Measurements from ENCODE around the gene USE1. TPM values are rescaled to one million over a fixed set of nuclear protein-coding genes. Genes with fewer than 3 reads are reported as not detected.

Gene USE1
- polyA plus RNA-seq, 1 donor = 31.8 TPM

DNA sequence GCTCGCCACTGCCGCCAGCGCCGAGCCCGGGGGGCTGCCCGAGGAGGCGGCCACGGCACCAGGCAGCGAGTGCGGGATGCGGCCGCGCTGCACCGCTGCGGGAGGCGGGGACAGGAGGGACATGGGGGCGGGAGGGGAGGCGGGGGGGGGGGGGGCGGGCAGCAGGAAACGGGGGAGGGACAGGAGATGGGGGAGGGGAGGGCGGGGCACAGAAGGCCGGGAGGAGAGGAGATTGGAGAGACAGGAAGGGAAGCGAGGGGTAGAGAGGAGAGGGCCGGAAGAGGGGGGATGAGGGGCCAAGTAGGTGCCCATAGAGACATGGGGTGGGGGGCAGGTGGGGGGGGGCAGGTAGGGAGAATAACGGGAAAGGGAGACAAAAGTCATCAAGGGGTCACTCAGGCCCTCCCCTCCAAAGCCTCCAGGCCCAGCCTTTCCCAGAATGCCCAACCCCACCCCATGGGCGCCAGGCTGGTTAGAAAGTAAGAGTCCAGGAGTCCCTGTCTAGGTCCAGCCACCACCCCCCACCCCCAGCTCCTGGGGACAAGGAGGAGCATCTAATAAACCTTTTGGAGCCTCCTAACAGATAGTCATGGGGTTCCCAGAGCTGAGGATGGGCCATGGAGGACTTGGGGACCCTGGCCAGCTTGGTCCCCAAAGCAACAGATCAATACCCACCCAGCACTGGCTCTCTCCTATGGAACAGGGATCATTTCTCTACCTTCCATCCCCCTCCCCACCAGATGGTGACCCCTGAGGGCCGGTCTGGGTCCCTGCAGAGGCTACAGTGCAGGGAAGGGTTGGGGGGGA, 21.0 kb downstream of the USE1 start:
- peaks cover 62% of the 10 kb centered on the region for H3K36me3 ChIP-seq (ENCODE audit: control insufficient read depth, insufficient read depth, low read length)
- no peak overlapping the region for H3K27ac ChIP-seq (ENCODE audit: low read length)
- H3K4me1 ChIP-seq (ENCODE audit: control insufficient read depth, insufficient read depth, low read length) = peaks cover 35% of the 10 kb centered on the region
- no peaks in the 10 kb centered on the region for H3K9me3 ChIP-seq (ENCODE audit: control insufficient read depth, low read depth, low read length)
- peak in 1 of 2 donors; percentile 37 for DNase-seq
- no peak overlapping the region for H3K4me3 ChIP-seq (ENCODE audit: low read length)
- WGBS (ENCODE audit: insufficient coverage, low lambda C conversion rate) = no CpG with 5 or more reads among the region's 27 CpGs
- no peaks in the 10 kb centered on the region for H3K27me3 ChIP-seq (ENCODE audit: control insufficient read depth, insufficient read depth, low read length)

DNA sequence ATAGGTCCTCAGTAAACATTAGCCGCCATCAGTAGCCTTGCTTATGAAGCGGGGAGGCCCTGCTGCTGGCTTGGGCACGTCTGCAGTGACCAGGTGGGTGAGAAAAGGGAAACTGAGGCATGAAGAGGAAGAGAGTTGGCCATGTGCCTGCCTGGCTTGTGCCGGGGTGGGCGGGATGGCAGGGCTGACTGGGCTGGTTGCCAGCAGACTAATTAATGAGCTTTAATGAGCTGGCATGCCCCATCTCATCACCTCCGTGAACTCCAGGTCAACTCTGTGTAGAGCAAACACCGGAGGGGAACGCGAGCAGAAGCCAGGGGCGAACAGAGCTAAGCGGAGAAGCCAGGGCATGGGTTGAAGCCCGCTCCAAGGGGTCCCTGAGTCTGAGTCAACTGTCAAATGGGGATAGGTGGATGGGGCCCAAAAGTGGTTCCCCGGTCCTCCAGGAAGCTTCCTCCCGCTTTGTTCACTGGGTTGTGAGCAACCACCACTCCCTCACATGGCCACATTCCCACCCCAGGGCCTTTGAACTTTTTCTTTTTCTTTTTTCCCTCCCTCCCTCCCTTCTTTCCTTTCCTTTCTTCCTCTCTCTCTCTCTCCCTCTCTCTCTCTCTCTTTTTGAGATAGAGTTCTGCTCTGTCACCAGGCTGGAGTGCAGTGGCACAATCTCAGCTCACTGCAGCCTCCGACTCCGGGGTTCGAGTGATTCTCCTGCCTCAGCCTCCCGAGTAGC, 21.8 kb downstream of the USE1 start:
- Histone ChIP-seq H3K4me3 (ENCODE audit: low read length) (no peak overlapping the region), H3K9me3 (ENCODE audit: control insufficient read depth, low read depth, low read length) (no peaks in the 10 kb centered on the region), H3K4me1 (ENCODE audit: control insufficient read depth, insufficient read depth, low read length) (peaks cover 40% of the 10 kb centered on the region), H3K27me3 (ENCODE audit: control insufficient read depth, insufficient read depth, low read length) (no peaks in the 10 kb centered on the region), H3K36me3 (ENCODE audit: control insufficient read depth, insufficient read depth, low read length) (peaks cover 55% of the 10 kb centered on the region), H3K27ac (ENCODE audit: low read length) (no peak overlapping the region)
- WGBS (ENCODE audit: insufficient coverage, low lambda C conversion rate) = 88% methylated on average over 3 of the region's 18 CpGs
- DNase-seq = peak in 1 of 2 donors; percentile 11

DNA sequence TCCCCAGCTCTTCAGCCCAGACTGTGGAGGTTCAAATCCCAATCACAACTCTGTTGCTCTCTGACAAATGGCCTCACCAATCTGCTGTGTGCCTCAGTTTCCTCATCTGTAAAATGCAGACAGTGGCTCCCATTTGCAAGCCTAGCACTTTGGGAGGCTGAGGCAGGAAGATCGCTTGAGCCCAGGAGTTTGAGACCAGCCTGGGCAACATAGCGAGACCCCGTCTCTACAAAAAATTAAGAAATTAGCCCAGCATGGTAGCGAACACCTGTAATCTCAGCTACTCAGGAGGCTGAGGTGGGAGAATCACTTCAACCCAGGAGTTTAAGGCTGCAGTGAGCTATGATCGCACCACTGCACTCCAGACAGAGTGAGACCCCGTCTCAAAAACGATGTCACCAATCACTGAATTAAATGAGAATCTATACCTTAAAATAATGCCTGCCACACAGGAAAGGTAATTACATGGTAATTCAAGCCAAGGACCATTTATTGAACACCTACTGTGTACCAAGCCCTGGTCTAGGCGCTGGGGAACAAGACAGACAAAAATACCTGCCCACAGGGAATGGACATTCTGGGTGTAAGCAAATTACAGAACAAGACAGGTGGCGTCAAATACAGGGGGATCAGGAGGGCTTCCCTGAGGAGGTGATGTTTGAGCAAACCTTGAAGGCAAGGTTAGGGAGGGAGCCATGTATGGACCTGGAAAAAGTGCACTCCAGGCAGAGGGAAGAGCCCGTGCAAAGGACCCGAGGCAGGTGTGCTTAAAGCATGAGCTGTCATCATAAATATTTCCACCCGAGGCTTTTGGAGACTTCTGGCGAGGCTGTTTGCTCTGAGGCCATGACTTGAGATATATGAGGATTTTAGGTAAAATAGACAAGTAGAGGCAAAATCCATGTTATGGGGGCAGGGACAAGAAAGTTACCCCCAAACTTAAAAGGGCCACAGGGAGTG, 22.9 kb downstream of the USE1 start:
- no peak overlapping the region for H3K4me3 ChIP-seq (ENCODE audit: low read length)
- peaks cover 45% of the 10 kb centered on the region for H3K36me3 ChIP-seq (ENCODE audit: control insufficient read depth, insufficient read depth, low read length)
- no CpG with 5 or more reads among the region's 13 CpGs for WGBS (ENCODE audit: insufficient coverage, low lambda C conversion rate)
- H3K27me3 ChIP-seq (ENCODE audit: control insufficient read depth, insufficient read depth, low read length) = no peaks in the 10 kb centered on the region
- DNase-seq = no peak
- H3K4me1 ChIP-seq (ENCODE audit: control insufficient read depth, insufficient read depth, low read length) = peaks cover 48% of the 10 kb centered on the region
- H3K9me3 ChIP-seq (ENCODE audit: control insufficient read depth, low read depth, low read length) = no peaks in the 10 kb centered on the region
- H3K27ac ChIP-seq (ENCODE audit: low read length) = no peak overlapping the region

DNA sequence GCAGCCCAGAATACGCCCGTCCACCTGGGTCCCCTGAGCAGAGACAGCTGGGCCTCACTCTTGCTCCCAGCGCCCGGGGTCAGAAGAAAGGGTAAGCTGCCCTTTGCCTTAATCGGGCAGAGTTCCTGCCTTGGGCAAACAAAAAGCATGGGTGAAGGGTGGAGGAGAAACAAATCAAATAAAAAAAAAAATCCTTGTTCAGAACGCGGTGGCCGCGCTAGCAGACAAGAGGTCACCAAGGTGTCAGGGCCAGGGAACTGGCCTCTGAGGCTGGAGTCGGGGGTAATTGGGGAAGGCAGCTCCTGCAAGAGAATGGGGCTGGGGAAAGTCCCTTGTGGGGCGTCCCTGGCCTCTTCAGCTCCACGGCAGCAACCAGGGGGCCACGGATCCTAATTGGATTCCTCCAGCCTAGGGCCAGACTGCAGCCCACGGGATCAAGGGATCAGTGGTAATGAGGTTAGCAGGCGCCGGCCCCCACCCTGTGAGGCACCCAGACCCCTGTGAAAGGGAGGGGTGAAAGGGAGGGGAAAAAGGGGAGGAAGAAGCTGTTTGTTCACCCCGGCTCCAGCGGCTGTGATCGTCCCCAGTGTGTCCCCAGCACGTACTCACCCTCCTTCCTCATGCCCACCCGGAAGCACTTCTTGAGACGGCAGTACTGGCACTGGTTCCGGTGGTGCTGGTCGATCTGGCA, 25.1 kb downstream of the USE1 start:
- peak in 1 of 2 donors; percentile 63 for DNase-seq

DNA sequence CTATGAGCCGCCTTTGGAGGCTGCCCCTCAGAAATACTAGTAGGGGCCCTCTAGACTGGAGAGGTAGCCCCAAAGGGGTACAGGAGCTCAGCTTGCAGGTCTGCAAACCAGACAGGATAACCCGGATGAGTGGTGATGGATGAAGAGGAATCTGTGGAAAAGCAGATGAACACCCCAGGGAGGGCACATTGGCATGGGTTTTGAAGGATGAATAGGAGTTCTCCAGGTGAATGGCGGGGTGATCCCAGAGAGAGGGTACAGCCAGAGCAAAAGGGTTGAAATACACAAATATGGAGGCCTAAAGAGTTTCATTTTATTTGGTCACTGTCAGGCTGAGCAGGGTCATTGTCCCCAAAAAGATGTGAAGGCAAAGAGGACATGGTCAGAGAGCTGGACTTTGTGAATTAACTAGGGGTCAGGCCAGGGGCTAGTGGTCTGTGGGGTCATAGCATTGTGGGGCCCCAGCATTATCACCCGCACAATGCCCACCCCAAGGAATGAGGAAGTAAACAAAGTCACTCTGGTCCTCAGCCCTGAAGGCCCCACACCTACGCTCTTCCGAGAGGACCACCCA, 25.8 kb downstream of the USE1 start:
- H3K4me1 ChIP-seq (ENCODE audit: control insufficient read depth, insufficient read depth, low read length) = peaks cover 42% of the 10 kb centered on the region
- no peak for DNase-seq
- H3K36me3 ChIP-seq (ENCODE audit: control insufficient read depth, insufficient read depth, low read length) = peaks cover 27% of the 10 kb centered on the region
- H3K27me3 ChIP-seq (ENCODE audit: control insufficient read depth, insufficient read depth, low read length) = no peaks in the 10 kb centered on the region
- H3K27ac ChIP-seq (ENCODE audit: low read length) = peak overlapping the region; percentile 78
- H3K9me3 ChIP-seq (ENCODE audit: control insufficient read depth, low read depth, low read length) = no peaks in the 10 kb centered on the region
- no CpG with 5 or more reads among the region's 6 CpGs for WGBS (ENCODE audit: insufficient coverage, low lambda C conversion rate)
- H3K4me3 ChIP-seq (ENCODE audit: low read length) = peak overlapping the region; percentile 11

More for the DNA sequence above, 25.1 kb downstream of the USE1 start:
- H3K4me1 ChIP-seq (ENCODE audit: control insufficient read depth, insufficient read depth, low read length) = peaks cover 43% of the 10 kb centered on the region
- 20% methylated on average over 2 of the region's 24 CpGs for WGBS (ENCODE audit: insufficient coverage, low lambda C conversion rate)
- H3K27me3 ChIP-seq (ENCODE audit: control insufficient read depth, insufficient read depth, low read length) = no peaks in the 10 kb centered on the region
- H3K27ac ChIP-seq (ENCODE audit: low read length) = peak overlapping the region; percentile 78
- H3K9me3 ChIP-seq (ENCODE audit: control insufficient read depth, low read depth, low read length) = no peaks in the 10 kb centered on the region
- H3K4me3 ChIP-seq (ENCODE audit: low read length) = peak overlapping the region; percentile 11
- H3K36me3 ChIP-seq (ENCODE audit: control insufficient read depth, insufficient read depth, low read length) = peaks cover 29% of the 10 kb centered on the region

DNA sequence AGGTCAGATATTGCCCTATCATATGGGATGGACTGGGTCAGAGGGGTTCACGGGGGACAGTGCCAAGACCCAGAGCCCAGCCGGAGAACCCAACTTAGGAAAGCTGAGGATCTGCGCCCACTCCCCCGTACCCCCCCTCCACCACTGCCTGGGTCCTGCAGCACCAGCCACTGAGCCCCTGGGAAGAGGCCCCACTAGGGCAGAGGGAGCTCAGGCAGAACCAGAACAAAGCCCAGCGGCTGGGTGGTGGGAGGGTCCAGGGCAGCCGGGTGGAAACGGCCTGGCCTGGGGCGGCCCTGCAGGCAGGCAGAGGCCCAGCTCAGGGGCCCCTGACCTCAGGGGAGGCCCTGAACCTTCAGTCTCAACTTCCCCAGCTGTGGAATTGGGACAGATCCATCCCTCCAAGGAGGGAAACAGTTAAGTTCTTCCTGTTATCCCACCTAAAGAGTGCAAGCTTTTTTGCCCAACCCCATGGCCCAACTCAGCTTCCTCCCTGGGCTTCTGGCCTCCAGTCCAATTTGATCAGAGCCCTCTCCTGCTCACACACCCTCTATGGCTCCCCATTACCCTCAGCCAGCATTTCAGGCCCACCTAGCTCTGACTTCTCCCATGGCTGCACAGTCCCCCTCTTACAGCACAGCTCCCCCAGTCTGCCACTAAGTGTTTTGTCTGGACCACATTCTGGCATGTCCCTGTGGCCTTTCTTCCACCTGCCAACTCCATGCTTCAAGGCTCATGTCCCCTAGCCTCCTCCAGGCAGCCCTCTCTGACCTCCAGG, 27.5 kb downstream of the USE1 start:
- peak in 1 of 2 donors; percentile 18 for DNase-seq
- H3K36me3 ChIP-seq (ENCODE audit: control insufficient read depth, insufficient read depth, low read length) = peaks cover 23% of the 10 kb centered on the region
- H3K4me1 ChIP-seq (ENCODE audit: control insufficient read depth, insufficient read depth, low read length) = peaks cover 47% of the 10 kb centered on the region
- H3K4me3 ChIP-seq (ENCODE audit: low read length) = peak overlapping the region; percentile 76
- no peaks in the 10 kb centered on the region for H3K9me3 ChIP-seq (ENCODE audit: control insufficient read depth, low read depth, low read length)
- WGBS (ENCODE audit: insufficient coverage, low lambda C conversion rate) = no CpG with 5 or more reads among the region's 8 CpGs
- H3K27me3 ChIP-seq (ENCODE audit: control insufficient read depth, insufficient read depth, low read length) = no peaks in the 10 kb centered on the region
- peak overlapping the region; percentile 81 for H3K27ac ChIP-seq (ENCODE audit: low read length)

DNA sequence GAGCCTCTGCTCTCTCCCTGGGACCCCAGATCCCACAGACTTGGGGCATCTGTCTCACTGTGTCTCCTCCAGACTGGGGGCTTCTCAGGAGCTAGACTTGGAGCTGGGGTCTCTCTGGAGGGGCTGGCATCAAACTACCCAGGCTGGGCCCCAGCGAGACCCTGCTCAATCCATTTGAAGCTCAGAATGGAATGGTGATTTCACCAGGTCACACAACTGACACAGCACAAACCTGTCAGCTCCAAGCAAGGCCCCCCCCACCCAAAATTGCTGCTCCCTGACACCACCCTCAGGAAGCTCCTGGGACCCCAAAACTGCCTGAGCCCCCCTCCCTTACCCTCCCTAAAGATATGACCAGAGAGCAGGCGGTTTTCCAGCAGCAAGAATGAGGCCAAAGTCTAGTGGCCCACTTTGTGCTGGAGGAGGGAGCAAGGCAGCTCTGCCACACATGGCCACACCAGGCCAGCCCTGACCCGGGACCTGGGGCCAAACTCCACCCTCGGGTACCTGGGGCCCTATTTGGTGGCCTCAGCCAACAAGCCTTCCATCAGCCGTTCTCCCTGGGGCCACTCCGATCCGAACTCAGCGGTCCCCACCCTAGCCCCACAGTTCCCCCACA, 28.2 kb downstream of the USE1 start:
- peaks cover 18% of the 10 kb centered on the region for H3K36me3 ChIP-seq (ENCODE audit: control insufficient read depth, insufficient read depth, low read length)
- peaks cover 54% of the 10 kb centered on the region for H3K4me1 ChIP-seq (ENCODE audit: control insufficient read depth, insufficient read depth, low read length)
- WGBS (ENCODE audit: insufficient coverage, low lambda C conversion rate) = no CpG with 5 or more reads among the region's 8 CpGs
- H3K4me3 ChIP-seq (ENCODE audit: low read length) = peak overlapping the region; percentile 76
- peak in 1 of 2 donors; percentile 81 for DNase-seq
- H3K9me3 ChIP-seq (ENCODE audit: control insufficient read depth, low read depth, low read length) = no peaks in the 10 kb centered on the region
- H3K27me3 ChIP-seq (ENCODE audit: control insufficient read depth, insufficient read depth, low read length) = no peaks in the 10 kb centered on the region
- H3K27ac ChIP-seq (ENCODE audit: low read length) = peak overlapping the region; percentile 81

DNA sequence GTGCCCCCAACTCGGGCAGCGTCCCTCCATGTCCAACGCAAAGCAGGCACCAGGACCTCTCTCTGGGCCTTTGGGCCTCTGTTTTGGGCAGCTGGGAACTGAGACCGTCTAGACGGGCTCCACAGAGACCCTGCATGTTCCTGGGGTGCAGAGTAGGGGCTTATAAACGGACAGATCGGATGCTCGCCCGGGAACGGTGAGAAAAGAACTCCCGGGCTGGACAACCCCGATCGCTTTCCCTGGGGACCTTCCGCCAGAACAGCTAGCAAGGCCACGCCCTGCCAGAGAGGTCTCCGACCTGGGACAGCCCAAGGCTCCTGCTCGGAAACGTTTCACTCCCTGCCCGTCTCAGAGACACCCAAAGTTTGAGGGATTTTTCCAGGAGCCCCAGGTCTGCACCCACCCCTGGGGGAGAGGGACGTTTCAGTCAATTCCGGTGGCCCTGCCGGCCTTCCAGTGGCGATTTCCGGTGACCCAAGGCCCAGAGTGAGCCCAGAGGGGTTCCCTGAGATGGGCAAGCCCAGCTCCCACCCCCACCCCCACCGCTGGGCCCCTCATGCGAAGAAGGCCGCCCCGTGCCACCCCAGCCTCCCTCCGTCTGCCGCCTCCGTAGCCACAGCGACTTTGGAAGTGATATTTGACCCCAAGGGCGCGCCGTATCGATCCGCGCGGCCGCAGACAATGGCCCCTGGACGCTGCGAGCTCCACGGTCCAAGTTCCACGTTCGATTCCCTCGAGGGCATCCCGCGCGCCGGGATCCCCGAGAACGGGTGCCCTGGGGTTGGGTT, 28.9 kb downstream of the USE1 start:
- H3K27ac ChIP-seq (ENCODE audit: low read length) = peak overlapping the region; percentile 81
- H3K27me3 ChIP-seq (ENCODE audit: control insufficient read depth, insufficient read depth, low read length) = no peaks in the 10 kb centered on the region
- peaks cover 60% of the 10 kb centered on the region for H3K4me1 ChIP-seq (ENCODE audit: control insufficient read depth, insufficient read depth, low read length)
- peaks cover 13% of the 10 kb centered on the region for H3K36me3 ChIP-seq (ENCODE audit: control insufficient read depth, insufficient read depth, low read length)
- DNase-seq = peak in 1 of 2 donors; percentile 65
- H3K9me3 ChIP-seq (ENCODE audit: control insufficient read depth, low read depth, low read length) = no peaks in the 10 kb centered on the region
- peak overlapping the region; percentile 76 for H3K4me3 ChIP-seq (ENCODE audit: low read length)
- WGBS (ENCODE audit: insufficient coverage, low lambda C conversion rate) = no CpG with 5 or more reads among the region's 52 CpGs
